IPS-15b (cell line): ENCODE measurements around the gene LIMD2.

Experiments
- H3K27me3 ChIP-seq: one replicate; pipeline ENCODE4 v1.6.1; 2013; ENCODE audit warnings: low read length; ENCODE audit not compliant: control insufficient read depth, insufficient read depth
- H3K36me3 ChIP-seq: one replicate; pipeline ENCODE4 v1.6.1; 2013; ENCODE audit warnings: low read length; ENCODE audit not compliant: control insufficient read depth, insufficient read depth
- H3K4me1 ChIP-seq: one replicate; pipeline ENCODE4 v1.6.1; 2013; ENCODE audit warnings: mild to moderate bottlenecking, low read length; ENCODE audit not compliant: control insufficient read depth, insufficient read depth
- H3K4me3 ChIP-seq: one replicate; pipeline ENCODE4 v1.5.1; 2013; ENCODE audit warnings: low read depth, low read length
- H3K9ac ChIP-seq: one replicate; pipeline ENCODE4 v1.6.1; 2013; ENCODE audit warnings: low read depth, mild to moderate bottlenecking, low read length
- H3K9me3 ChIP-seq: one replicate; pipeline ENCODE4 v1.6.1; 2013; ENCODE audit warnings: mild to moderate bottlenecking, low read length; ENCODE audit not compliant: control insufficient read depth, insufficient read depth

Gene LIMD2

GRCh38 chr17:63698886-63699637 lies 863 bp downstream of the LIMD2 start:
- H3K4me3 ChIP-seq: peak overlapping the region; percentile 56
- no peaks in the 10 kb centered on the region for H3K27me3 ChIP-seq
- H3K4me1 ChIP-seq: peaks cover 12% of the 10 kb centered on the region
- no peaks in the 10 kb centered on the region for H3K9me3 ChIP-seq
- peaks cover 25% of the 10 kb centered on the region for H3K36me3 ChIP-seq
- H3K9ac ChIP-seq: peak overlapping the region; percentile 37

- Histone ChIP-seq H3K9me3 (no peaks in the 10 kb centered on the region), H3K4me1 (peaks cover 12% of the 10 kb centered on the region), H3K4me3 (peak overlapping the region; percentile 56), H3K36me3 (peaks cover 24% of the 10 kb centered on the region), H3K9ac (no peak overlapping the region), H3K27me3 (no peaks in the 10 kb centered on the region)
Observed at GRCh38 chr17:63698381-63698885, 1.5 kb downstream of the LIMD2 start.

GRCh38 chr17:63697341-63698286 lies 2.3 kb downstream of the LIMD2 start:
- Histone ChIP-seq H3K27me3 (no peaks in the 10 kb centered on the region), H3K4me3 (peak overlapping the region; percentile 56), H3K36me3 (peaks cover 21% of the 10 kb centered on the region), H3K9me3 (no peaks in the 10 kb centered on the region), H3K9ac (peak overlapping the region; percentile 37), H3K4me1 (peaks cover 12% of the 10 kb centered on the region)

GRCh38 chr17:63696381-63696961 lies 3.5 kb downstream of the LIMD2 start:
- peaks cover 12% of the 10 kb centered on the region for H3K4me1 ChIP-seq
- peak overlapping the region; percentile 24 for H3K9ac ChIP-seq
- H3K36me3 ChIP-seq: peaks cover 26% of the 10 kb centered on the region

GRCh38 chr17:63695889-63696288 lies 4.0 kb downstream of the LIMD2 start:
- H3K9ac ChIP-seq: no peak overlapping the region
- peaks cover 12% of the 10 kb centered on the region for H3K4me1 ChIP-seq
- H3K9me3 ChIP-seq: no peaks in the 10 kb centered on the region
- no peaks in the 10 kb centered on the region for H3K27me3 ChIP-seq
- peaks cover 32% of the 10 kb centered on the region for H3K36me3 ChIP-seq
- H3K4me3 ChIP-seq: no peak overlapping the region

More at GRCh38 chr17:63696381-63696961, 3.5 kb downstream of the LIMD2 start:
- no peaks in the 10 kb centered on the region for H3K9me3 ChIP-seq
- no peak overlapping the region for H3K4me3 ChIP-seq
- H3K27me3 ChIP-seq: no peaks in the 10 kb centered on the region

- H3K9ac ChIP-seq: no peak overlapping the region
- peaks cover 33% of the 10 kb centered on the region for H3K36me3 ChIP-seq
- peaks cover 12% of the 10 kb centered on the region for H3K4me1 ChIP-seq
- H3K9me3 ChIP-seq: no peaks in the 10 kb centered on the region
- no peaks in the 10 kb centered on the region for H3K27me3 ChIP-seq
- H3K4me3 ChIP-seq: no peak overlapping the region
Observed at GRCh38 chr17:63694950-63695773, 4.8 kb downstream of the LIMD2 start.

- Histone ChIP-seq H3K4me1 (peaks cover 12% of the 10 kb centered on the region), H3K27me3 (no peaks in the 10 kb centered on the region), H3K36me3 (peaks cover 35% of the 10 kb centered on the region)
Observed at GRCh38 chr17:63694229-63694949, 5.5 kb downstream of the LIMD2 start.

GRCh38 chr17:63693411-63694113 lies 6.4 kb downstream of the LIMD2 start:
- Histone ChIP-seq H3K9ac (no peak overlapping the region), H3K4me3 (no peak overlapping the region), H3K27me3 (no peaks in the 10 kb centered on the region), H3K9me3 (no peaks in the 10 kb centered on the region), H3K4me1 (peaks cover 12% of the 10 kb centered on the region), H3K36me3 (peaks cover 40% of the 10 kb centered on the region)

More at GRCh38 chr17:63694229-63694949, 5.5 kb downstream of the LIMD2 start:
- no peak overlapping the region for H3K4me3 ChIP-seq
- H3K9ac ChIP-seq: no peak overlapping the region
- H3K9me3 ChIP-seq: no peaks in the 10 kb centered on the region

- Histone ChIP-seq H3K9me3 (no peaks in the 10 kb centered on the region), H3K4me1 (peaks cover 9% of the 10 kb centered on the region), H3K9ac (no peak overlapping the region), H3K36me3 (peaks cover 35% of the 10 kb centered on the region), H3K4me3 (no peak overlapping the region), H3K27me3 (no peaks in the 10 kb centered on the region)
Observed at GRCh38 chr17:63692195-63692816, 7.6 kb downstream of the LIMD2 start.

GRCh38 chr17:63689479-63689878 lies 10.4 kb downstream of the LIMD2 start:
- H3K27me3 ChIP-seq: no peaks in the 10 kb centered on the region

More at GRCh38 chr17:63689479-63689878, 10.4 kb downstream of the LIMD2 start:
- Histone ChIP-seq H3K36me3 (peaks cover 28% of the 10 kb centered on the region), H3K9ac (no peak overlapping the region), H3K4me1 (peaks cover 2% of the 10 kb centered on the region), H3K9me3 (no peaks in the 10 kb centered on the region), H3K4me3 (no peak overlapping the region)
